Lung (tissue), 12 donors: Measurements from ENCODE around the gene MEGF10. TPM values are rescaled to one million over a fixed set of nuclear protein-coding genes. Genes with fewer than 3 reads are reported as not detected.

Experiments used
- ATAC-seq: fragments of 200-7000 bp; cut with Tn5 transposase; one replicate; pipeline ENCODE4 v1.9.1; 2020; ENCODE audit warnings: moderate number of reproducible peaks; ENCODE audit not compliant: insufficient read depth, low FRiP score
- DNase-seq, 3 donors: peaks; one replicate each; pipeline ENCODE4 v3.0.0-alpha.2; 2013 to 2017
- H3K27ac ChIP-seq, 2 donors: one replicate each; pipeline ENCODE4 v1.5.1; 2013; ENCODE audit warnings: mild to moderate bottlenecking in 2 of 2, moderate library complexity in 2 of 2, control low read depth in 1 of 2, inconsistent platforms in 1 of 2, low read depth in 1 of 2, low read length in 1 of 2
- H3K27me3 ChIP-seq, 3 donors: one replicate each; pipeline ENCODE4 v1.5.1; 2013; ENCODE audit warnings: low read length in 2 of 3; ENCODE audit not compliant: control insufficient read depth in 3 of 3, insufficient read depth in 3 of 3
- H3K36me3 ChIP-seq, 4 donors: one replicate each; pipeline ENCODE4 v1.5.1; 2013; ENCODE audit warnings: low read length in 4 of 4, mild to moderate bottlenecking in 1 of 4, moderate library complexity in 1 of 4; ENCODE audit not compliant: control insufficient read depth in 4 of 4, insufficient read depth in 4 of 4
- H3K4me1 ChIP-seq, 5 donors: one replicate each; pipeline ENCODE4 v1.5.1; 2013; ENCODE audit warnings: low read length in 5 of 5, mild to moderate bottlenecking in 2 of 5, moderate library complexity in 1 of 5; ENCODE audit not compliant: control insufficient read depth in 5 of 5, insufficient read depth in 5 of 5
- H3K4me3 ChIP-seq: one replicate; pipeline ENCODE4 v1.5.1; 2013; ENCODE audit warnings: mild to moderate bottlenecking, control low read depth, moderate library complexity
- H3K9ac ChIP-seq, 2 donors: one replicate each; pipeline ENCODE4 v1.5.1; 2013; ENCODE audit warnings: low read length in 2 of 2, control low read depth in 1 of 2; ENCODE audit not compliant: insufficient read depth in 1 of 2
- H3K9me3 ChIP-seq, 4 donors: one replicate each; pipeline ENCODE4 v1.5.1; 2013; ENCODE audit warnings: low read length in 3 of 4, mild to moderate bottlenecking in 1 of 4, moderate library complexity in 1 of 4; ENCODE audit not compliant: control insufficient read depth in 4 of 4, insufficient read depth in 3 of 4
- WGBS, 2 donors: extraction: QIAGEN DNeasy Blood & Tissue Kit; methylation state at CpG; one replicate each; pipeline ENCODE4 v1.1.7; 2013; 5-methylcytosine and 5-hydroxymethylcytosine counted together
- polyA plus RNA-seq, 2 donors: library from polyadenylated mRNA; stranded (reverse); fragments of 200-250 nt; gene quantifications; one replicate each; pipeline ENCODE4 v1.2.1, GENCODE V29; 2013
- total RNA-seq, 2 donors: library from RNA; depleted of rRNA in 1 of 2; stranded (reverse); fragments of >200 nt in 1 of 2; gene quantifications; one replicate each; pipeline ENCODE4 v1.2.1, GENCODE V29; 2014 to 2021
- TF ChIP-seq, protein P1 (sequence below): IDR thresholded peaks from 2 replicates; pipeline ENCODE4 v1.5.1; 2012; ENCODE audit warnings: mild to moderate bottlenecking; ENCODE audit errors: control extremely low read depth, extremely low read depth
- donor health status: control.
- donor health status: control.
- donor health status: Bipolar disorder and iron deficiency.
- donor health status: healthy.
- donor health status: DM: yes; HTN: yes; CAD: no.

MEGF10 gene
- total and polyA plus RNA-seq, 4 donors, result 0.02 to 0.82 (median 0.12) TPM

DNA sequence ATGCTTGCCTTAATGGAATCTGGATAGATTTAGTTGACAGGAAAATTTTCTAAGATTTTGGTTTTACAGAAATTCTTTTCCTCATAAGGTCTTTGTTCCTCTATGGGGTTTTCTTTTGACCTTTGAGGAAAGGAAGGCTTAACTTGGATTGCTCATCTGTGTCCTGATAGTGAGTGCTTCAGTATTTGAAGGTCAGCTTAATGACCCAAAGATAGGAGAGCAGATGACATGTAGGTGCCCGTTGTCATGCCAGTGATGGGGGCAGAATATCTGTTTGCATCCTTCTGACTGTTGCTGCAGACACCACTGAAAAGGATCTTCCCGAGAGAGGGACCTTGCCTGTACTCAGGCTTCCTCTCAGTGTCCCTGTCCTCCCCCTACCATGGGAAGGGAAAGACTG is 30.9 kb downstream of the MEGF10 start:
- ATAC-seq (no peak), DNase-seq (no peak)
- no peaks in the 10 kb centered on the region for H3K4me1 ChIP-seq
- H3K4me3 ChIP-seq, result no peak overlapping the region
- H3K9me3 ChIP-seq, result no peaks in the 10 kb centered on the region
- no peaks in the 10 kb centered on the region for H3K36me3 ChIP-seq
- WGBS, 2 donors, result 84 to 90% methylated on average over 2 of the region's 2 CpGs
- no peak overlapping the region for H3K27ac ChIP-seq
- TF ChIP-seq, protein P1, sequence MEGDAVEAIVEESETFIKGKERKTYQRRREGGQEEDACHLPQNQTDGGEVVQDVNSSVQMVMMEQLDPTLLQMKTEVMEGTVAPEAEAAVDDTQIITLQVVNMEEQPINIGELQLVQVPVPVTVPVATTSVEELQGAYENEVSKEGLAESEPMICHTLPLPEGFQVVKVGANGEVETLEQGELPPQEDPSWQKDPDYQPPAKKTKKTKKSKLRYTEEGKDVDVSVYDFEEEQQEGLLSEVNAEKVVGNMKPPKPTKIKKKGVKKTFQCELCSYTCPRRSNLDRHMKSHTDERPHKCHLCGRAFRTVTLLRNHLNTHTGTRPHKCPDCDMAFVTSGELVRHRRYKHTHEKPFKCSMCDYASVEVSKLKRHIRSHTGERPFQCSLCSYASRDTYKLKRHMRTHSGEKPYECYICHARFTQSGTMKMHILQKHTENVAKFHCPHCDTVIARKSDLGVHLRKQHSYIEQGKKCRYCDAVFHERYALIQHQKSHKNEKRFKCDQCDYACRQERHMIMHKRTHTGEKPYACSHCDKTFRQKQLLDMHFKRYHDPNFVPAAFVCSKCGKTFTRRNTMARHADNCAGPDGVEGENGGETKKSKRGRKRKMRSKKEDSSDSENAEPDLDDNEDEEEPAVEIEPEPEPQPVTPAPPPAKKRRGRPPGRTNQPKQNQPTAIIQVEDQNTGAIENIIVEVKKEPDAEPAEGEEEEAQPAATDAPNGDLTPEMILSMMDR, result no peak
- no peak overlapping the region for H3K9ac ChIP-seq
- H3K27me3 ChIP-seq, result no peaks in the 10 kb centered on the region

DNA sequence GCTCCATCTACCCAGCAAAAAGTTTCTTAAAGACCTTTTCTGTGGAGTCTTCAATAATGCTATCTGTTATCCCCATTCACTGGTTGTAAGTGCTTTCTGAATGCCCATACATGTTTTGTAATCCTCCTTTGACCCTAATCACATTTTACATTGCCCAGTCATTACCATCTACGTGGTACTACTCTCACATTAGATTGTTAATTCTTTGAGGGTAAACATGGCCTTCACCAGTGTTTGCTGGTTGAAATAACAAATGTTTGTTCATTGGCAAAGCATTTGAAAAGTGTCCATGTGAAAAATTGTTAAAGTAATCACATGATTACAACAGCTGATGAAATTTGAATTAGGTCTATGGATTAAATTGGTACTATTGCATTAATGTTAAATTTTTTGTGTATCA is 31.8 kb downstream of the MEGF10 start:
- no peaks in the 10 kb centered on the region for H3K27me3 ChIP-seq
- H3K4me3 ChIP-seq, result no peak overlapping the region
- ATAC-seq (no peak), DNase-seq (no peak)
- H3K27ac ChIP-seq, result no peak overlapping the region
- no peak overlapping the region for H3K9ac ChIP-seq
- H3K4me1 ChIP-seq, result no peaks in the 10 kb centered on the region
- no peaks in the 10 kb centered on the region for H3K9me3 ChIP-seq
- WGBS, 2 donors, result 70 to 86% methylated on average over 1 of the region's 1 CpG
- no peaks in the 10 kb centered on the region for H3K36me3 ChIP-seq
- TF ChIP-seq, protein P1, result no peak

DNA sequence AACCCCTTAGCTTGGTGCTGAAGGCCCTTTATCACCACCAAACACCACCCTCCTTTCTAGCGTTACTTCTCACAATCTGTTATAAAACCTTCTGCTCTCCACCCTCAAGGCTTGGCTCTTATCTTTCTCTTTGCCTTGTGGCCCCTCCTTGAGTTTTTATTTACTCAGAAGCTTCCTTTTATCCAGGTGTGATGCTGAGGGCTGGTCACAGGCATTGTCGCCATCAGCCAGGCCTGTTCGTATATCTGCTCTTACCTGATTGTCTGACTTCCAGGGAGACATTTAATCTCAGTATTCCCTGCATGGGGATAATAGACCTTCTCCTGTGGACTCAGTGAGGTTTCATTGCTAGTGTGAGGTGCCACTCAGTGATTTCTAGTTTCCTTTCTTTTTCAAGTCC is 34.2 kb downstream of the MEGF10 start:
- WGBS, 2 donors, result 92 to 93% methylated on average over 3 of the region's 3 CpGs
- no peaks in the 10 kb centered on the region for H3K4me1 ChIP-seq
- TF ChIP-seq, protein P1, result no peak
- no peaks in the 10 kb centered on the region for H3K27me3 ChIP-seq
- ATAC-seq (no peak), DNase-seq (no peak)
- H3K36me3 ChIP-seq, result no peaks in the 10 kb centered on the region
- H3K27ac ChIP-seq, result no peak overlapping the region
- no peaks in the 10 kb centered on the region for H3K9me3 ChIP-seq
- no peak overlapping the region for H3K4me3 ChIP-seq
- no peak overlapping the region for H3K9ac ChIP-seq

DNA sequence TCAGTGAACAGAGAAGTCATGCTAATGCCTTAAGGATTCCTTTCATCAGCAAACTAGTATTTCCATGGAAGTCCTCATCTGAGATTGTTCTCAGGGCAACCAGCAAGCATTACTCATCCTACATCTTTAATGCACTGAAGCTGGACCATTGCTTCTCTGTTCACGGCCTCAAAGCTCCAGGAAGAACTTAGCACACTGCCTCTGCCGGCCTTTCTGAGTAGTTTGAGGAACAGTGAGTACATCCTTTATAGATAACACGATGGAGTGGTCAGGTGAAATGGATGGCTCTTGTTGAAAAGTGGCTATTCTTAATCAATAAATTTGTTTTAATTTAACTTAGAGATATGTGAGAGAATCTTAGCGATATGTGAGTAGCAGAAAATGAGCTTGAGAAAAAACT is 35.8 kb downstream of the MEGF10 start:
- no peak overlapping the region for H3K4me3 ChIP-seq
- DNase-seq (no peak), ATAC-seq (no peak)
- WGBS, 2 donors, result 61 to 68% methylated on average over 4 of the region's 4 CpGs
- H3K9ac ChIP-seq, result no peak overlapping the region
- H3K4me1 ChIP-seq, result no peaks in the 10 kb centered on the region
- TF ChIP-seq, protein P1, result no peak
- H3K27me3 ChIP-seq, result peaks cover 0 to 5% (median 0%) of the 10 kb centered on the region in 3 donors
- H3K36me3 ChIP-seq, result no peaks in the 10 kb centered on the region
- no peak overlapping the region for H3K27ac ChIP-seq
- no peaks in the 10 kb centered on the region for H3K9me3 ChIP-seq
